ENCODE data around the gene HNRNPDL.
A peak's percentile ranks its signal among the peaks of the same experiment; 100 is the strongest.

The HNRNPDL gene

GRCh38 chr4:82382751-82383150 is 47.5 kb downstream of the HNRNPDL start:
- no peak for DNase-seq

GRCh38 chr4:82381661-82382296 is 48.5 kb downstream of the HNRNPDL start:
- no peak for DNase-seq

- DNase-seq: no peak
These were observed 49.0 kb downstream of the HNRNPDL start for GRCh38 chr4:82381235-82381634.

- no peak for DNase-seq
These were observed 49.4 kb downstream of the HNRNPDL start for GRCh38 chr4:82380831-82381230.

- DNase-seq: no peak
These were observed 49.9 kb downstream of the HNRNPDL start for GRCh38 chr4:82380344-82380743.

GRCh38 chr4:82376109-82376508 is 54.2 kb downstream of the HNRNPDL start:
- no peak for DNase-seq

- DNase-seq: peak; percentile 100
These were observed 56.2 kb downstream of the HNRNPDL start, which contains the start of gene HNRNPD for GRCh38 chr4:82373816-82374625. TSS of gene HNRNPD (minus strand) at chr4:82373991. CDS start at chr4:82373678, 313 bp downstream.

GRCh38 chr4:82373486-82373815 is 56.8 kb downstream of the HNRNPDL start:
- no peak for DNase-seq

All from fibroblast of skin of back (primary cell).